Mammary epithelial cell (primary cell): Measurements from ENCODE around the gene SDK1.

Source experiments
- EZH2 ChIP-seq: IDR thresholded peaks from 2 replicates; pipeline ENCODE4 v1.6.1; 2012; ENCODE audit warnings: low read length, inconsistent platforms, borderline replicate concordance
- TF ChIP-seq, protein P1 (sequence below), 2 donors: IDR thresholded peaks in 1 of 2; conservative IDR thresholded peaks in 1 of 2; 2 replicates each; pipeline ENCODE4 v1.5.1; 2011 to 2012; ENCODE audit warnings: inconsistent platforms in 2 of 2, low read length in 2 of 2, mild to moderate bottlenecking in 2 of 2, control low read depth in 1 of 2, low read depth in 1 of 2; ENCODE audit not compliant: insufficient read depth in 1 of 2; ENCODE audit errors: extremely low read depth in 1 of 2

DNA sequence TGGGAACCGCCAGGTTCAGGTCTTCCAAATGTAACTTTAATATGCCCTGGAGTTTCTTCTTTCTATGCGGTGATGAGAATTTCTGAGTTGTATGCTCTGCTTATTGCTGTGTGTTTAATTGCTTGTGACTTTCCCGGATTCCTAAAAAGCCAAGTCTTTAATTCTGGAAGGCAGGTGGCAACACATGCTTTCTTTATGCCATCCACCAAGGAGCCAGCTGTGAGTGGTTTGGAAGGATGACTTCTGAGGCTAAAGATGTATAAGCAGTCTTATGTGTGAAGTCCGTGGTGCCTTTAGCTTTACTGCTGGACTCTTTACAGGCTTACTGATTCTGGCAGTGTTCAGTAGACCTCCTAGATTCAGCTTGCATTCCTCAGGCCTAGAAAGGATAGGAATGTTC, 3.1 kb downstream of the SDK1 start:
- TF ChIP-seq, protein P1, sequence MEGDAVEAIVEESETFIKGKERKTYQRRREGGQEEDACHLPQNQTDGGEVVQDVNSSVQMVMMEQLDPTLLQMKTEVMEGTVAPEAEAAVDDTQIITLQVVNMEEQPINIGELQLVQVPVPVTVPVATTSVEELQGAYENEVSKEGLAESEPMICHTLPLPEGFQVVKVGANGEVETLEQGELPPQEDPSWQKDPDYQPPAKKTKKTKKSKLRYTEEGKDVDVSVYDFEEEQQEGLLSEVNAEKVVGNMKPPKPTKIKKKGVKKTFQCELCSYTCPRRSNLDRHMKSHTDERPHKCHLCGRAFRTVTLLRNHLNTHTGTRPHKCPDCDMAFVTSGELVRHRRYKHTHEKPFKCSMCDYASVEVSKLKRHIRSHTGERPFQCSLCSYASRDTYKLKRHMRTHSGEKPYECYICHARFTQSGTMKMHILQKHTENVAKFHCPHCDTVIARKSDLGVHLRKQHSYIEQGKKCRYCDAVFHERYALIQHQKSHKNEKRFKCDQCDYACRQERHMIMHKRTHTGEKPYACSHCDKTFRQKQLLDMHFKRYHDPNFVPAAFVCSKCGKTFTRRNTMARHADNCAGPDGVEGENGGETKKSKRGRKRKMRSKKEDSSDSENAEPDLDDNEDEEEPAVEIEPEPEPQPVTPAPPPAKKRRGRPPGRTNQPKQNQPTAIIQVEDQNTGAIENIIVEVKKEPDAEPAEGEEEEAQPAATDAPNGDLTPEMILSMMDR (conservative IDR thresholded peaks at IDR 0.05 in 1 of 2, IDR thresholded peaks at IDR 0.05 in 1 of 2; ENCODE audit: extremely low read depth in 1 of 2, insufficient read depth in 1 of 2, low read depth in 1 of 2, low read length in 2 of 2), result no peak
- TF ChIP-seq EZH2, result no peak
